Left lobe of liver (tissue), 2 donors: Measurements from ENCODE around the gene PIGL. TPM values are rescaled to one million over a fixed set of nuclear protein-coding genes. Genes with fewer than 3 reads are reported as not detected.
A peak's percentile ranks its signal among the peaks of the same experiment; 100 is the strongest.

Experiments used
- ATAC-seq: fragments of 200-7000 bp; cut with Tn5 transposase; one replicate; pipeline ENCODE4 v1.9.1; 2020; ENCODE audit warnings: mild to moderate bottlenecking, moderate library complexity
- DNase-seq: peaks from one replicate; pipeline ENCODE4 v3.0.0-alpha.2; 2020; ENCODE audit warnings: low spot score
- total RNA-seq: library from RNA; stranded (reverse); gene quantifications from one replicate; pipeline ENCODE4 v1.2.1, GENCODE V29; 2021
- donor health status: DM: no; HTN: no; CAD: no; lungs with moderate emphysema.
- donor health status: DM: no; HTN: yes; CAD: no.

Gene PIGL
- total RNA-seq, 1 donor from 2014 or later: 18.5 TPM

DNA sequence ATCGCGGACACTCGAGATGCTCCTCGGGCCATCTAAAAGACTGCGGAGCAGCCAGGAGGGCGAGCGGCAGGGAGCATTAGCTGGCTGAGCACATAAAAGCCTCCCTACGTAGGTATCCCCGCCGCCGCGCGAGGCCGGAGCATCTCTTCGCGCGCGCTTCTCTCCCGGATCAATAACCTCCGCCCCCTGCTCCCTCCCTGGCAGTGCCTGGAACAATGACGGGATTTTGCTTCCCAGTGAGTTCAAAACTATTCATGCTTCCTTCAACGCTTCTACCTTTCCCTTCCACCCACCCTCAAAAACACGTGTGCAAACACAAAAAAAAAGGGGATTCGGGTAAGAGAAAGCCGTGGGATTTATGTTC is 135.3 kb downstream of the PIGL start:
- peak; percentile 70 for DNase-seq
- peak; percentile 79 for ATAC-seq

DNA sequence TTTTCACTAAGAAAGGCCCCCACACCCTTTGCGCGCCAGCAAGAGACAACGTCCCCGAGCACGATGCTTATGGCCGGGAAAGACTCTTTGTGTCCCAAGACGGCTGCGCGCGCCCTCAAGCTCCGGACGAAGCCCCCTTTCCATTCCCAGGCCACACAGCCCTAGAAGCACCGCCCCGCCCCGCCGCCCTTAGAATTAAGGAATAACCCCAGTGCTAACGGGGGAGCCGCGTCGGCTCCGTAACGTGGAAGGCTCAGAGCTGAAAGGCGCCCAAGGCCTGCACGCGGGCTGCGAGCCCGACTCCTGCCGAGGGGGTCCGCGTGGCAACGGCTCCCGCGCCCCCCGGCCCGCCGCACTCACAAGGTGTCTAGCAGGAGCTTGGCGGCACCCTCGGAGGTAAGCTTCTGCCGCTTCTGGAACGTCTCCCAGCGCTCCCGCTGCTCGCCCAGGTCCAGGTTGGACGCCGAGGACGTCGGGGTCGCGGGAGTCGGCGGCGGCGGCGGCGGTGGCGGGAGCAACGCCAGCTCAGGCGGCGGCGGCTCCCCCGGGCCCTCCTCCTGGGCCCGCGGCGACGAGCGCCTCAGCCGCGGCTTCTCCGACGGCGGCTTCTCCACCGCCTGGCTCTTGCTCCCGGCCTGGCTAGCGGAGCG is 135.8 kb downstream of the PIGL start:
- ATAC-seq: peak; percentile 67
- DNase-seq: peak; percentile 61

- DNase-seq: peak; percentile 66
- peak; percentile 90 for ATAC-seq
These were observed 136.5 kb downstream of the PIGL start, which contains the start of gene CENPV for GRCh38 chr17:16353317-16354174. CENPV (minus strand) TSS chr17:16353469; CDS start chr17:16353436, 33 bp downstream.

DNA sequence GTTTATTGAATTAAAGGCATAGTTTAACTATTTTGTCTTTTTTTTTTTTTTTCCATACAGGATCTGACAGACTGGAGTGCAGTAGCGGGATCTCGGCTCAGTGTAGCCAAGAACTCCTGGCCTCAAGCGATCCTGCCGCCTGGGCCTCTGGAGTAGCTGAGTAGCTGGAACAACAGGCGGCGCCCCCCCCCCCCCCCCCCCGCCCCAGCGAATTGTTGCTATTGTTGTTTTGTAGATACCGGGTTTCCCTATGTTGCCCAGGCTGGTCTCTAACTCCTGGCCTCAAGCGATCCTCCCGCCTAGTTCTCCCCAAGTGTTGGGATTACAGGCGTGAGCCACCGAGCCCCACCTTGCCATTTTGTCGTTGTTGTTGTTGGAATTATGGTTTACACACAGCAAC is 137.6 kb downstream of the PIGL start:
- no peak for DNase-seq
- ATAC-seq: no peak

DNA sequence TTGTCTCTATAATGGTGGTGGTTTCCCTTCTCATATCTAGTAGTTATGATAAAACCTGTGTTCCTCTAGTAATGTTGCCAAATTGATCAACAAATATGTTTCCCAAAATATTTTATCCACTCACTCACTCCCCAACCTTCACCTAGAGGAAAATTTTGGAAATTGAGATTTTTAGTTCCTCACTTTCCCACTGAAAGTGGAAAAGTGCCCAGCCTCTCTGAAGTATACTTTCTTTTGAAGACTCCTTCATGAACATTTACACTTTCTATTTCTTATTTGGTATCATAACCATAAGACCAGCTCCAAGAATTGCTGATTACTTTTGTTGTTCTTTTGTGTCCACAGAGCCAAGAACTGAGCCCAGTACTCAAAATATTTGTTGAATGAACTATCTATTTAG is 141.4 kb downstream of the PIGL start:
- DNase-seq: no peak
- ATAC-seq: no peak

DNA sequence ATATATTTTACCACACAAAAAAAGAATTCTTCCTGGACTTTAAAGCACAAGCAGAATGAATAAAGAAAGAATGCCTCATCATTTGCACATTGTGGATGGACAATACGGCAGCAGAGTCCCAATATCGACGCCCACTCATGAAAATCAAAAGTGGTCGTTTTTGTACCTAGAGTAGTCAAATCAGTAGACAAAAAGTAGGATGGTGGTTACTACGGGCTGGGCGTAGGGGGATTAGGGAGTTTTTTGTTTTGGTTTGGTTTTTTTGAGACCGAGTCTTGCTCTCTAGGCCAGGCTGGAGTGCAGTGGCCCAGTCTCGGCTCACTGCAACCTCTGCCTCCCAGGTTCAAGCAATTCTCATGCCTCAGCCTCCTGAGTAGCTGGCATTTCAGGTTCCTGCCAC is 144.9 kb downstream of the PIGL start:
- ATAC-seq: no peak
- DNase-seq: no peak

DNA sequence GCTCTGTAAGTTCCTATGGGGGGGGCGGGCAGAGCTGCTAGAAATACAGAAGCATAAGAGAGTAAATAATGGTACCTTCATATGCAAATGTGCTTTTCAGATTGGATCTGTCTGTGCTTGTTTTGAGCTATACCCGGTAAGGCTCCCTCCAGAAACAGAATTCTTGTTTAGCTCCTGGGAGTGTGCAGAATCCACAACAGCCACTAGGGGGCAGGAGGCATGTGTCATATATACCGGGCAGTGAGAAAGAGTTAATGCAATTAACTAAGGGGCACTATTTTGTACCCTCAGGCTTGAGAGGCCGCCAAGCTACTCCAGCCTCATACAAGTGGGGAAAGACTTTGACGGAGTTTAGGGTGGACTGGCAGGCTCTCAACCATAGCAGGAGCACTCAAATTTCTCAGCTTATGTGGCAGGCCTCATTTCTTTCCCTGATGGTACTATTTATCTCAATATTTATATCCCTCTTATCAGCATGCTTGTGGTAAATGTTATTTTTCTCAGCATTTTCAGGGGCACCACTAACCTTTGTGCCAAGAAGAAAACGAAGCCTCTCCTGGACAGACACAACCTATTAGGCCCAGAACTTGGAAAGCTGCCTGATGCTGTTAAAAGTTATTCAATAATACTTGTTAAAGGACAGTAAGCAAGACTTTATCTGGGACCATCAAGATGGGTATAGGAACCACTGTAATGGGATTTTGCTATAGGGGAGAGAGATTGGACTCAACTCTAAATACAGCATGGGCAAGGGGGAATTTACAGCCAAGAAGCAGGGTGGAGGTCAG is 146.9 kb downstream of the PIGL start:
- ATAC-seq (peak; percentile 98), DNase-seq (peak; percentile 72)

- no peak for DNase-seq
- no peak for ATAC-seq
These were observed 147.6 kb downstream of the PIGL start for GRCh38 chr17:16364625-16365024.

DNA sequence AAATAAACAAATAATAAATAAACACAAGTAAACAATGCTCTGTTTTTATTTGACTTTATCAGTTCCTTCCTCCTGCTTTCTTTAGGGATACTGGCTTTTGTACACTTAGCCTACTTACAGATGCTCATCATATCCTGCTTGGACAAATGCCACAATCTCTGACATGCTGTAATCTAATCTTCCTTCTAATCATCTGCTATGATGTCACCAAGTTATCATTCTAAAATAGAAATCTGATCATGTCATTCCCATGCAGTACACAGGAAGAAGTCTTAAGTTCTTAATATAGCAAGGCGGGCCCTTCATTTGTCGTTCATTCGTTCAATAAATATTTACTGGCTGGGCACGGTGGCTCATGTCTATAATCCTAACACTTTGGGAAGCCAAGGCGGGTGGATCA is 154.7 kb downstream of the PIGL start:
- DNase-seq (no peak), ATAC-seq (no peak)

DNA sequence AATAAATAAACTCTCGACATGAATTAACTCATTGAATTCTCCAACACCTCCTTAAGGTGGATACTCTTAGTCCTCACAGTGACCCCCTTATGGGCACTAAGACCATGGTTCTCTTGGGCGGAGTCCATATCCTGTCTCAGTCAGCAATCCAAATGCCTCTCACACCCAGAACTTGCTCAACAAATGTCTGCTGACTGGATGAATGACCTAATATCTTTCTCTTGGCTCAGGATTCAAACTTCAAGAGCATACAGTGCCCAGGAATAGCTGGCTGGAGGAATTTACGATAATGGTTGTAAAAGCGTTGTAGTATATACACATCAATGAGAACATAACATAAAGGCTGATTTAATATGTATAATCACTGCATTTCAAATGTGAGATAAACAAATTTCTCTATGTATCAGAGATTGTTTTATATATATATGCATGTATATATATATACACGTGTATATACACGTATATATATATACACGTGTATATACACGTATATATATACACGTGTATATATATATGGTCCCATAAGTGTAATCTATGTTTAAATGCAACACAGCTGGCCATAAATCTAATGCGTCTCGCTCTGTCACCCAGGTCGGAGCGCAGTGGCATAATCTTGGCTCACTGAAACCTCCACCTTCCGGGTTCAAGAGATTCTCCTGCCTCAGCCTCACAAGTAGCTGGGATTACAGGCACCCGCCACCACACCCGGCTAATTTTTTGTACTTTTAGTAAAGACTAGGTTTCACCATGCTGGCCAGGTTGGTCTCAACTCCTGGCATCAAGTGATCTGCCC is 157.3 kb downstream of the PIGL start:
- DNase-seq (no peak), ATAC-seq (peak; percentile 49)

Other genes with a start within 250 kb of the PIGL start
- 9.8 TPM for gene ZSWIM7, start 217.5 kb upstream of the PIGL start, total RNA-seq
- 23.6 TPM for gene TTC19, start 217.4 kb upstream of the PIGL start, total RNA-seq
- 58.1 TPM for gene NCOR1, start 1.7 kb upstream of the PIGL start, total RNA-seq
- gene CENPV, start 136.3 kb downstream of the PIGL start, total RNA-seq: 22.8 TPM
- gene UBB, start 163.9 kb downstream of the PIGL start, total RNA-seq: 1,692 TPM
- 3.1 TPM for gene TRPV2, start 198.4 kb downstream of the PIGL start, total RNA-seq